Measurements from ENCODE around the gene AGO4.
A peak's percentile ranks its signal among the peaks of the same experiment; 100 is the strongest.
"Not testable (repeated sequence)": the region's sequence is repeated elsewhere in the genome, so short reads cannot be mapped to it uniquely, and the experiment has no call there.

Gene AGO4

DNA sequence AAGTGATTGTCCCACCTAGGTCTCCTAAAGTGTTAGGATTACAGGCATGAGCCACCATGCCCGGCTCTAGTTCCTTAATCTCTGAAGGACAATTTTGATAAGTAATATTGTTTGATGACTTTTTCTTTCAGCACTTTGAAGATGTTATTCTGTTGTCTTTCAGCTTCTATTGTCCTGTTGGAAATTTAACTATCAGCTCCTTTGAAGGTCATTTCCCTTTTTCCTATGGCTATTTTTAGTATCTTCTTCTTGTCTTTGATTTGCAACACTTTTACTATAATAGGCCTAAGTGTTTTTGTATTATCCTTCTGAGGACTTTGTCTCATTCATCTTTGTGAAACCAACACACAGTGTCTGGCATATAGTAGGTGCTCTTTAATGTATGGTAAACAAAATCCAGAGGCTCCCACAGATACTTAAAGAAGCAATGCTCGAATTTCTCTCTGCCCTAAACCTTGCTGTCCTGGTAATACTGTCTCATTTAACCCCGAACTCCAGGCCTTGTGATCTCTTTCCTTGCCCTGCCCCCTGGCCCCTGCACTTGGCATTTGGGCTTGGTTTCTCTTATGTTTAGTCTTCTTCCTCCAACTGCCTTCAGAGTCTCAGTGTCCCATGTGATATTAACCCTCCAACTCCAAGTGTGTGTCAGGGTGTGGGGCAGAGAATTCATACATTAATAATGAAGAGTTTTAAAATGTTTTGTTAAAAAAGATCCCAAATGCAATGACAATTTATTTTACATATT lies 56.2 kb downstream of the AGO4 start:
- no peak for DNase-seq (ENCODE audit: low read depth in 2 of 2)

DNA sequence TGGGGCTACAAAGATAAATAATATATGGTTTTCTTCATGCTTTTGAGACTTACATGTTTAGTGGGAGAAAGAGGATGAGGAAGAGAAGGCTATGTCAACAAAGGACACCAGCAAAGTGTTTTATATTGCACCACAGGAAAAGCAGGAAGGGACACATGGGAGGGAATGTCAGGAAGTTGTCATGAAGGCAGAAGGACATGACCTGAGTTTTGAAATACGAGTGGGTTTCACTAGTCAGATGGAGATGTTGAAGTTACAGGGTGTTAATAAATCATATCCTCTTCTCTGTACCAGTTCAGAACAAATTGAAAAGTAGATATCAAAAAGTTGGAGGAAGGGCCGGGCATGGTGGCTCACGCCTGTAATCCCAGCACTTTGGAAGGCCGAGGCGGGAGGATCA lies 57.0 kb downstream of the AGO4 start:
- no peak for DNase-seq (ENCODE audit: low read depth in 2 of 2)

DNA sequence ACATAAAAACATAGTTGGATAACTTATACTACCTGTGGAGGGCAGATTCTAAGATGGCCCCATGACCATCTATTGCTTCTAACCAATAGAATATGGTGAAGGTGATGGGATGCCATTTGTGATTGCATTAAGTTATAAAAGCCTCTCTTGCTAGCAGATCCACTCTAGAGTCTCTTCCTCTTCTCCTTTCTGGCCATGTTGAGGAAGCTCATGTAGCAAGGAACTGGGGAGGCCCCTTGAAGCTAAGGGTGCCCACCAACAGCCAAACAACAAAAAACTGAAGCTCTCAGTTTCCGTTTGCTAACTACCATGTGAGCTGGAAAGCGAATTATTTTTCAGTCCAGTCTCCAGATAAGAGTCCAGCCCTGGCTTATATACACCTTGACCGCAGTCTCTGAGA lies 59.2 kb downstream of the AGO4 start:
- DNase-seq (ENCODE audit: low read depth in 2 of 2) = no peak

DNA sequence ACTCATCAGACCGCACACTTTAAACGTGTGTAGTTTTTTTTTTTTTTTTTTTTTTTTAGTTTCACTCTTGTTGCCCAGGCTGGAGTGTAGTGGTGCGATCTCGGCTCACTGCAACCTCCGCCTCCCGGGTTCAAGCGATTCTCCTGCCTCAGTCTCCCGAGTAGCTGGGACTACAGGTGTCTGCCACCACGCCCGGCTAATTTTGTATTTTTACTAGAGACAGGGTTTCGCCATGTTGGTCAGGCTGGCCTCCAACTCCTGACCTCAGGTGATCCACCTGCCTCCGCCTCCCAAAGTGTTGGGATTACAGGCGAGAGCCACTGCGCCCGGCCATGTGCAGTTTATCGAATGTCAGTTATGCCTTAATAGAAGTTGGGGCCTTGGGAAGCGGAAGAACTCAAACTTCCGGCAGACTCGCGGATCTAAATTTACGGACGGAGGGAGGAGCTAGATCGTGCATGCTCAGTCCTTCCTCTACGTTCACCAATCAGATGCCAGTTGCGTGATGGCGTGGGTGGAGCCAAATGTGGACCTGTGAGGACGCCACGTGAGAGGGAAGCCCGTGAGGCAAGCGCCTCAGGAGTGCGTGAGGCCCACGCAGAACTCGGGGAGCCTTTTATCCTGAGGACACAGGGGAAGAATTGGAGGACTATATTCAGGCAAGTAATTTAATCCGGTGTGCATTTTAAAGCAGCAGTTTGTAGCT lies 61.6 kb downstream of the AGO4 start:
- not testable (repeated sequence) for DNase-seq (ENCODE audit: low read depth in 2 of 2)

DNA sequence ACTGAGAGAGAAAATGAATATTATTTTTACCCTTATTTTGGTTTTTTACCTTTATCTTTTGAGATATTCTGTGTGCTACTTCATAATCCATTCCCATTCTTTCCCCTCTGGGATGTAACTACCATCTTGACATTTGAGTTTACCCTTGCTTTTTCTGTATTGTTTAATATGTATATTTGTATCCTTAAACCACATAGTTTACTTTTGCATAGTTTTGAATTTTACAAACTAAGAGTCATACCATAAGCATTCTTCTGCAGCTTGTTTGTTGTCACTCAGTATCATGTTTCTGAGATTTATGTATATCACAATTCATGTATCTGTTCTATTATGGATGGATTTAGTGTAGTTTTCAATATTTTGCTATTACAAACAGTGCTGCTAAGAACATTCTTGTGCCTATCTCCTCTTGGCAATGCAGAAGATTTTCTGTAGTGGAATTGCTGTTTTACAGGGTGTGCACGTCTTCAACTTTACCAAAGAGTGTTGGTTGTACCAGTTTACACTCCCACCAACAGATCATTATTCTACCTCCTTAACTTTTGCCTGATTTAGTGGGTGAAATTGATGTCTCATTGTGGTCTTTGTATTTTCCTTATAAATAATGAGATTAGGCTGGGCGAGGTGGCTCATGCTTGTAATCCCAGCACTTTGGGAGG lies 63.0 kb downstream of the AGO4 start:
- no peak for DNase-seq (ENCODE audit: low read depth in 2 of 2)

DNA sequence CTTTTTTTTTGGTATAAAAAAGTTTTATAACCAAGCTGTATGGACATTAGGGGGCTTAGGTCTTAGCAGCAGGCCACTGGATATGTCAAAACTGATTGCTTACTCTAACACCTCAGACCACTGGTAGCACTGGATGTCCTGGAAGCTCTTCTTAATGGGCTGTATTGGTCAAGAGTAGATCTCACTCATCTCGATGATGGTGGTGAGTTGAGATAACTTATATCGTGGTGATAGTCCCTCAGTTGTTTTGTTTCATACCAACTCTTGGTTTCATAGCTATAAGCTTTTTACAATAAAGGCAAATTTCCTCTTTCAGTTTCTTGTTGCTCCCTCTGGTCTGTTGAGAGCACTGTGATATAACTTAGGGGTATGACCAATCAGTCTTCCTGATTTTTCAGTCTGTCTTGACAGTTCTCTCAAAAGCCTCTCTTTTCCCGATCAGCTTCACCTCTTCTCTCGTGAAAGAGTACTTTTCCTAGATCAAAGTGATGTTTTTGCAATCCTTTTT lies 65.5 kb downstream of the AGO4 start:
- no peak for DNase-seq (ENCODE audit: low read depth in 2 of 2)

DNA sequence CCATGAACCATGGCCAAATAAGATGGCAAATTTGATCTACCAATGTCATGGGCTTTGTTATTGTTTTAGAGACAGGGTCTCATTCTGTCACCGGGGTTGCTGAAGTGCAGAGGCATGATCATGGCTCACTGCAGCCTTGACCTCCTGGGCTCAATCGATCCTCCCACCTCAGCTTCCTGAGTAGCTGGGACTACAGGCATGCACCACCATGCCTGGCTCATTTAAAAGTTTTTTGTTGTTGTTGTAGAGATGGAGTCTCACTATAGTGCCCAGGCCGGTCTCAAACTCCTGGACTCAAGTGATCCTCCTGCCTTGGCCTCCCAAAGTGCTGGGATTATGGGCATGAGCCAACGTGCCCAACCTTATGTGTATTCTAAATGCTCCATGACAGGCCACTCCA lies 66.3 kb downstream of the AGO4 start:
- DNase-seq (ENCODE audit: low read depth in 2 of 2) = not testable (repeated sequence)

DNA sequence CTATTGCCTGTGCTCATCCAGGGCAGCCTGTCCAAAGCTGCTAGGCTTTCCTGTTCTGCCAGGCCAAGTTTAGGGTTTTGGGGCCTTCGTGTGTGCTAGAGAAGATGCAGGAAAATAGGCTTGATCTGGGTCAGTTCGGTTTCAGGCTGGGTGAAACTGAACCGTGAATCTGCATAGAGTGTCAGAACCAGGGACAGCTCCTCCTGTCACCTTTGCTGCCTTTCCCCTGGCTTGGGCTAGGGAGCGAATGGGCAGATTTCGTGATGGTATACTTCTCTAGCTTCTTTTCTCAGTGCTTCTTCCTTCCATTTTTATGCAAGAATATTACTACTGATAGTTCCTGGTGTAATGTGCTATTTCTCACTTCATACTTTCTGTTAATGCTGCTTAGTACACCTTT lies 69.2 kb downstream of the AGO4 start:
- DNase-seq (ENCODE audit: low read depth in 2 of 2) = no peak

DNA sequence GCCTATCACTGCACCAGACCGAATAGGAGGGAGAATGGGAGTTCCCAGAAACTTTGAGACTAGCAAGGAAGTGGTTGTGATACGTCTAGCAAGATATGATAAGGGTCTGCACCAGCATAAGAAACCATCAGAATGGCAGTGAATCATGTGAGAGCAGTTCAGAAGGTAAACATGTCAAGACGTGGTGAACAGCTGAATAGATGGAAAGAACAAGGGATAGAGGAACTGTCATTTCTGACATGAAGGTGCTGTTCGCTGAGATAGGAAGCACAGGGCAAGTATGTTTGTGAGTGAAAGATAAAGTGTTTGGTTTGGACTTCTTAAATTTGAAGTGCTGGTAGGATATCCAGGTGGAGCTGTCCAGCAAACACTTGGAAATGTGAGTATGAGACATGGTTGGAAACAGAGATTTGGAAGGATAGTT lies 74.0 kb downstream of the AGO4 start:
- DNase-seq (ENCODE audit: low read depth in 2 of 2) = no peak

DNA sequence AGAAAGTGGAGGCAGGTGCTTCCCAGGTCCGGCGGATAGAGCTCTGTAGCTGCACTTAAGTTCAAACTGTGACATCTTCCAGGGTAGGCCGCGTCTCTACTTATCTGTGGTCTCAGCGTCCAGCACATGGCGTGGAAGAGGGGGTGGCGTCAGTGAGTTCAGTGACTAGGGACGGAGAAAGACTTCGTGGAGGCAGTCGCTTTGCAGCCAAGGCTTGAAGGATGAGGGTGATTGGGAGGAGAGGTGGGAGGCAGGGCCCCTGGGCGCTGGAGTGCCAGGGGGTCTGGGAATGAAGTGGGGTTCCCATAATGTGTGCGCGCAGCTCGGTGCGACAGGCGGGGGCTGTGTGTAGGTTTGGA lies 74.7 kb downstream of the AGO4 start:
- DNase-seq (ENCODE audit: low read depth in 2 of 2) = no peak

DNA sequence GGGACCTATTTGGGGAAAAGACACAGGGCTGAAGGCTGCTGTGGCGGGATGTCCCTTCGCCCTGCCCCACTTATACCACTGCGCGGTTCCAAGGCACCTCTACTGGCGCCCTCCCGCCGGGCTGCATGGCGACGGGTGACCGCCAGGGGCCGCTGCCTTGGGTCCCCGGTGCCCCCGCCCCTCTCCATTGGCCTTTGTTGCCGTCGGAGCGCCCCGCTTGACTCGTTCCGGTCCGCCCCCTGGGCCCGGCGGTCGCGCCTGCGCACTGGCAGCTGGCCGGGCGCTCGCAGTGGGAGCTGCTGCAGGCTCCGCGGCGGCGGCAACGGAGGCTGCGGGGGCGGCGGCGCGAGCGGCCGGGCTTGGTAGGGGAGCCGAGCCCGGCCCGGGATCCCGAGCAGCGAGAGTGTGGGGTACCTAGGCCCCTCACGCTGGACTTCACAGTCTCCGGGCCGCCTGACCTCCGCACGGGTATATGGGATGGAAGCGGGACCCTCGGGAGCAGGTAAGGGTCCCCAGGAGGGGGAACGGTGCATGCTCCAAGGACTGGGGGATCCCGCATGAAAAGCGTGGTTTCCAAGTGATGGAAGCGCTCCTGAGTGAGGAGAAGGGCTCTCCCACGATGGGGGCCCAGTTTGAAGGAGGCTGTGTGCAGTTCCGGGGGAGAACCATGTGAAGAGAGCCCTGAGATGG lies 75.3 kb downstream of the AGO4 start, which contains the start of gene AGO1:
Gene AGO1 (plus strand): TSS at position 265 of the 690 bp plus-strand sequence. CDS start 213 bp downstream, at position 478.
- DNase-seq (ENCODE audit: low read depth in 2 of 2) = peak; percentile 96

DNA sequence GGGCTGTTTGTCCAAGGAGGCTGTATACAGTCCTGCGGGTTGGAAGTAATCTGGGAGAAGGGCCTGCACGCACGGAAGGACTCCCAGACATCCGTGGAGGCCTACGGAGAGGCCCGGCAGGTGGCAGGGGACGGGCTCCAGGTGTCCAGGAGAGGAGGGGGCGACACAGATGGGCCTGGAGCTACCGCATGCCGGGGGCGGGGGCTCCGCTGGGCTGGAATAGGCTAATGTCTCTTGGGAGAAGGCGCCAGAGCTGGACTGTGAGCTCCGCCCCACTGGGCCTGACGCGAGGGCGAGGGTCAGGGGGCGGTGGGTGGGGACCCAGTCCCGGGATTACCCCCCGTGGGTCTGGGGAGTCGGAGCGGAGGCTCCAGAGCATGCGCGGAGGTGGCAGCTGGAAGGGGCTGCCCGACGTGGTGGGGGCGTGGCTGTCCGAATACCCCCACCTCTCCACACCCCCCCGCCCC lies 75.9 kb downstream of the AGO4 start:
- peak in 1 of 2 donors; percentile 18 for DNase-seq (ENCODE audit: low read depth in 2 of 2)

DNA sequence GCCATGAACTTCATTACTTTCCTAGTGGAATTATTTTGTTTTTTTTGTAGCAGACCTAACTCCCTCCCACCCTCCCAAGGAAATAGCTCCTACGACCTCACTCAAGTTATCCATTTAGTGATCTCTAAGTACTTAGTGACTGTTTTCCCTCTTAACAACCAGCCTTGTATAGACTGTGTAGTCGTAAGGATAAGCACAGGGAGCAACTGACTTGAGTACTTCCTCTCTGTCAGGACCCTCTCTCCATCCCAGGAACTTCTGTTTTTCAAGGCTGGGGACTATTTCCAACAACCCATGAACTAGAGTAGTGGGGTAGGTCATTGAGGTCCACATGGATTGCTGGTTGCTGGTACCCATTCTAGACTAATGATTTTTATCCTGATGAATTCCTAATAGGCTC lies 77.1 kb downstream of the AGO4 start:
- no peak for DNase-seq (ENCODE audit: low read depth in 2 of 2)

DNA sequence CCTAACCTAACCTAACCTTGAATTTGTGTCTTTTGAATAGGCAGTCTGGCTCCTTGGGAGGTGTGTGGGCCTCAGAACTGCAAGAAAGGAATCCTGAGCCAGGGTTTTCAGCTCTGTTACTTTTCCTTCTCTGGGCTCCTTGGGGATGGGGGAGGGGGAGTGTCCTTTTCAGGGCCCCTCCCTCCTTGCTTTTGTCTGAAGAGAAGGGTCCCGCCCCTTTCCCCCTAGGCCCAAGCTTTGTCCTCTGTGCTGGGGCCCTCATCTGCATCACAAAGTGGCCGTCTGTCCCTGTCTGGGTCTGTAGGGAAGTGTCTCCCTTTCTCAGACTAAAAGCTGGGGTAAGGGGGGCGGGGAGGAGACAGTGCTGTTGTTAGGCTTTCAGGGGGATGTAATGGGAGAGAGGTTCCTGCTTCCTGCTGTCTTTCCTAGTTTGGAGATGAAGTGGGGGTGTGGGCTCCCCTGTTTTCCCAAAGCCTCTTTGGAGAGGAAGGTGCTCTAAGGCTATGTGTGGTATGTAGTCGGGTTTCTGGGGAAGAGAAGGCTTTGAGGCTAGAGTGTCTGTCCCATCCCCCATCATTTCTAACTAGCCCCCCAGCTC lies 78.2 kb downstream of the AGO4 start:
- DNase-seq (ENCODE audit: low read depth in 2 of 2) = no peak

DNA sequence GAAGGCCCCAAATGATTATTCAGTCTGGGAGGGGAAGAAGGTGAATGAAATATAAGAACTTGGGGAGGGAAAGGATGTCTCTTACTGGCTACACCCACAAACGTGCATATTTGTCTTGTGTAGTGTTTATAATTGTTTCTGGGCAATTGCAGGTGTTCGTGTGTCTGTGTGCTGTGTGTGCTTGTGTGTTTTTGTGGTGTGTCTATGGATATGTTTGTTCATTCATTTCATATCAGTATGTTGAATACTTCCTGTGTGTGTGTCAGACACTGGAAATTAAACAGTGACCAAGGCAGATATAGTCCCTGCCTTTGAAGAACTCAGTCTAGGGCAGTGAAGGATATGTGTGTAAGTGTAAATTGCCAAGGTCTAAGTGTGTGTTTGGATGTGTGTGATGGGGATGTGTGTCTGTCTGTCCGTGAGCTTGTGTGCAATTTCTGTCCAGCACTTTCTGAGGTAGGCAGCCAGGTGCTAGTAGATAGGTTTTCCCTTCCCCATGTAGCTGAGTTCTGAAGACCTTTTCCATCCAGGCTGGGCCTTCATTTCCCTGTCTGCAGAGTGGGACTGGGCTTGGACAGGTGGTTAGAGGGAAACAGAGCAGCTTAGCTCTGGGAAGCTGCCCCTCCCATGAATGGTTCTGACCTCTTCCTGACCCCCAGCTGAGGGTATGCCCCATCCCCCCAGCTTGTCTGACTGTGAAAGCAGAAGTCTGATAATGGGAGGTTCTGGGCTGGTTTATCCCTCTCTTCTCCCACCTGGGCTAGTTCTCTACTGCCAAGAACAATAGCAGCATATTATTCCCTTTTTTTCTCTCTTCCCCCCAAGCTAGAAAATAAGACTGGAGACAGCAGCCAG lies 79.0 kb downstream of the AGO4 start:
- no peak for DNase-seq (ENCODE audit: low read depth in 2 of 2)

DNA sequence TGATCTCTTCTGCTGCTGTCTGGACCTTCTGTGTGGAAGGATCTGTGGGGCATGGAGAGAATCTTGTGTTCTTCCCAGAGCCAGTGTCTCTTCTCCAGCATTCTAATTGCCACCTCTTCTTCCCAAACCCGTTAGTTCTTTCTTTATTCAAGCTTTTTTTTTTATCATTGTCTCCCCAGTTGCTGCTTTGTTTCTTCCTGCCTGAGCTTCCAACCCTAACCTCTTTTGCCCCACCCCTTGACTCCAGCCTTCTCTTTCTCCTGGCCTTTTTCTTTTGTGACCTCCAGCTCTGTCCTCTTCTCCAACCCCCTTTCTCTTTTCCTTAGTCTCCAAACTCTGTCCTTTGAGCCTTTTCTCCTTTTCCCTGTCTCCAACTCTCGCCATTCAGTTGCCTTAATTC lies 79.7 kb downstream of the AGO4 start:
- DNase-seq (ENCODE audit: low read depth in 2 of 2) = no peak

DNA sequence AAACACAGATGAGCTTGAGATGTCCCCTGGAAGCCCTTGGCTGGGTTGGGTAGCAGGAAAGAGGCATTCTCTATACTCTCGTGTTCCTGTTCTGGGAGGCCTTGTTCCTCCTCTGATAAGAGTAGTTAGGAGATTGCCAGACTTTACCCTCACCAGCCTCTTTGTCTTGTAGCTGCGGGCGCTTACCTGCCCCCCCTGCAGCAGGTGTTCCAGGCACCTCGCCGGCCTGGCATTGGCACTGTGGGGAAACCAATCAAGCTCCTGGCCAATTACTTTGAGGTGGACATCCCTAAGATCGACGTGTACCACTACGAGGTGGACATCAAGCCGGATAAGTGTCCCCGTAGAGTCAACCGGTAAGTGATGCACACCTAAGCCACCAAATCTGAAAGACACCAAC lies 80.4 kb downstream of the AGO4 start:
- DNase-seq (ENCODE audit: low read depth in 2 of 2) = no peak

DNA sequence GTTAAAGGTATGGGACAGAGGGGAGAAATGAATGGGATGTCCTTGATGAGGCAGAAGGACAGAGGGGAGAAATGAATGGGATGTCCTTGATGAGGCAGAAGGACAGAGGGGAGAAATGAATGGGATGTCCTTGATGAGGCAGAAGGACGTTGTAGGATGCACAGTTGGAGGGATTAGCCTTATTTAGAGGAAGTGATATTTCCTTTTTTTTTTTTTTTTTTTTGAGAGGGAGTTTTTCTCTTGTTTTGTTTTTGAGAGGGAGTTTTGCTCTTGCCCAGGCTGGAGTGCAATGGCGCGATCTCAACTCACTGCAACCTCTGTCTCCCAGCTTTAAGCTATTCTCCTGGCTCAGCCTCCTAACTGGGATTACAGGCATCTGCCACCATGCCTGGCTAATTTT lies 81.2 kb downstream of the AGO4 start:
- DNase-seq (ENCODE audit: low read depth in 2 of 2) = not testable (repeated sequence)

DNA sequence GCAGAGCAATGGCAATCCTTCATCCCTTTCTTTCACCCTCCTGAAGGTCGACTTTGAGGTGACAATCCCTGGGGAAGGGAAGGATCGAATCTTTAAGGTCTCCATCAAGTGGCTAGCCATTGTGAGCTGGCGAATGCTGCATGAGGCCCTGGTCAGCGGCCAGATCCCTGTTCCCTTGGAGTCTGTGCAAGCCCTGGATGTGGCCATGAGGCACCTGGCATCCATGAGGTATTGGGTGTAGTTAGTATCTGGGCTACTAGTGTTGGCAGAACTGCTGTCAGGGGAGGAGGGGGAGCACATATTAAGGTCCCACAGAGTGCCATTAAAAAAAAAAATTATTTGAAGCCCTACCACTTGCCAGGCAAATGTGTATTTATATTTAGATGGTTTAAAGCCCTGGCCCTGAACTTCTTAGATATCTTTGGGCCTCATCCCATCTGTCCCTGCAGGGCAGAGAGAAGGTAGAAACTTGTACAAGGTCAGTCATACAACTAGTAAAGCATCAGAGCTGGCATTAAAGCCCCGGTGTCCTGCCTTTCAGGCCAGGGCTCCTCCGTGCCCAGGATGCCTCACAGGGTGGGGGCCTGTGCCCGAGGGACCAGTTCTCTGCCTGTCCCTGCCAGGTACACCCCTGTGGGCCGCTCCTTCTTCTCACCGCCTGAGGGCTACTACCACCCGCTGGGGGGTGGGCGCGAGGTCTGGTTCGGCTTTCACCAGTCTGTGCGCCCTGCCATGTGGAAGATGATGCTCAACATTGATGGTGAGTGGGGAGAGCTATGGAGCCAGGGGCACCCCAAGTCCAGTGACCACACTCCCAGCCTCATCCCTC lies 85.4 kb downstream of the AGO4 start:
- no peak for DNase-seq (ENCODE audit: low read depth in 2 of 2)

DNA sequence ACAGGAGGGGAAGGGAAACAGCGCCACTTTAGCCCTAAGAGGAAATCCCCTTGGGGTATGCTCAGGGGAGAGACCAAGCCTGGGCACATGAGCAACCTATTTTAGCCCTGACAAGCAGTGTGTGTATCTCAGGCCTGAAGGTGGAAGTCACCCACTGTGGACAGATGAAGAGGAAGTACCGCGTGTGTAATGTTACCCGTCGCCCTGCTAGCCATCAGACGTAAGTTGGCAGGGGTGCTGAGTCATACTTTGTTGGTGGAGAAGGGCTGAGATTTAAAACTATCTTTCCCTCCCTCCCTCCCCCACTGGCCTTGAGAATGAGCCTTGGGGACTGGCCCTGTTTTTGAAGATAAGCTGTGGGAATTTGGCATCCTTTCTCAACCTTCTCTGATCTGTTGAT lies 86.4 kb downstream of the AGO4 start:
- no peak for DNase-seq (ENCODE audit: low read depth in 2 of 2)

All from stimulated activated CD4-positive, alpha-beta T cell treated with anti-CD3 and anti-CD28 coated beads, Interleukin-1b, Interleukin-23, amount 100 ng/mL, for 1 hour (primary cell).